ENCODE data around the gene SALL4. TPM values are rescaled to one million over a fixed set of nuclear protein-coding genes. Genes with fewer than 3 reads are reported as not detected.

The SALL4 gene
- total and polyA plus RNA-seq, 2 experiments from 2014 or later: 122 to 227 TPM

- DNase-seq (ENCODE audit: low spot score): peak; percentile 94
- no peaks in the 10 kb centered on the region for H3K27me3 ChIP-seq (ENCODE audit: insufficient read depth)
- Mint-ChIP-seq H3K36me3 (ENCODE audit: low read depth) (peaks cover 27% of the 10 kb centered on the region), H3K4me3 (peak overlapping the region; percentile 97), H3K27ac (peak overlapping the region; percentile 99), H3K4me1 (peaks cover 47% of the 10 kb centered on the region), H3K27me3 (ENCODE audit: insufficient read depth, low read depth, poor library complexity) (peaks cover 25% of the 10 kb centered on the region), H3K9me3 (no peaks in the 10 kb centered on the region)
- no peaks in the 10 kb centered on the region for H3F3A ChIP-seq (replicated peaks; ENCODE audit: low read depth)
- no peak overlapping the region for H2AFZ ChIP-seq
- no peaks in the 10 kb centered on the region for H3K9me2 ChIP-seq (ENCODE audit: insufficient read depth)
- TF ChIP-seq ZNF114 (CRISPR knock-in tag; IDR thresholded peaks at IDR 0.05) (no peak), ZNF462 (CRISPR knock-in tag; IDR thresholded peaks at IDR 0.05) (no peak), EZH2 (IDR thresholded peaks at IDR 0.05; ENCODE audit: low read depth, unreplicated experiment) (no peak), POLR2AphosphoS5 (IDR thresholded peaks at IDR 0.05; ENCODE audit: low read depth) (peak; percentile 55), EZH2phosphoT487 (IDR thresholded peaks at IDR 0.05; ENCODE audit: unreplicated experiment) (no peak), REST (IDR thresholded peaks at IDR 0.05; ENCODE audit: unreplicated experiment) (no peak), NANOG (IDR thresholded peaks at IDR 0.05; ENCODE audit: borderline replicate concordance) (no peak), ZNF331 (CRISPR knock-in tag; IDR thresholded peaks at IDR 0.05; ENCODE audit: low read depth) (no peak), CTCF (conservative IDR thresholded peaks at IDR 0.05; ENCODE audit: low read depth in 2 of 2) (peak; percentile 84 to 87), JUNB (IDR thresholded peaks at IDR 0.05; ENCODE audit: unreplicated experiment) (no peak), CREB1 (CRISPR knock-in tag; IDR thresholded peaks at IDR 0.05; ENCODE audit: low read depth) (peak; percentile 4; the same call in 1 of the 2 replicates), STAT1 (IDR thresholded peaks at IDR 0.05; ENCODE audit: unreplicated experiment) (no peak), ETS1 (IDR thresholded peaks at IDR 0.05) (no peak)
- H3K27ac ChIP-seq (ENCODE audit: low read depth): peak overlapping the region; percentile 97
- H3K4me1 ChIP-seq (ENCODE audit: insufficient read depth): peaks cover 28% of the 10 kb centered on the region
- ATAC-seq: peak; percentile 72
- peak overlapping the region; percentile 76 for H3K4me3 ChIP-seq
- H3K79me2 ChIP-seq (replicated peaks; ENCODE audit: insufficient read depth): peaks cover 66% of the 10 kb centered on the region
- H4K20me1 ChIP-seq (replicated peaks; ENCODE audit: insufficient read depth): peaks cover 14% of the 10 kb centered on the region
- H3K36me3 ChIP-seq (ENCODE audit: insufficient read depth): no peaks in the 10 kb centered on the region
- peak overlapping the region; percentile 80 for H3K4me2 ChIP-seq
These were observed 2.1 kb downstream of the SALL4 start for GRCh38 chr20:51800060-51800871.

Data from GM23338 (cell line).